Vagina (tissue), 2 donors: ENCODE results near the gene CD164L2. TPM values are rescaled to one million over a fixed set of nuclear protein-coding genes. Genes with fewer than 3 reads are reported as not detected.

Experiments
- DNase-seq, 2 donors: peaks; one replicate each; pipeline ENCODE4 v3.0.0-alpha.2; 2017; ENCODE audit errors: extremely low spot score in 2 of 2
- H3K27ac ChIP-seq: fragments of 200-600 bp; sonication (generic); one replicate; pipeline ENCODE4 v1.5.1; 2019
- H3K27me3 ChIP-seq: fragments of 200-600 bp; sonication (generic); one replicate; pipeline ENCODE4 v1.5.1; 2019
- H3K36me3 ChIP-seq, 2 donors: fragments of 200-600 bp; sonication (generic); one replicate each; pipeline ENCODE4 v1.5.1; 2017 to 2019
- H3K4me1 ChIP-seq: fragments of 200-600 bp; sonication (generic); one replicate; pipeline ENCODE4 v1.5.1; 2019
- H3K4me3 ChIP-seq, 2 donors: fragments of 200-600 bp; sonication (generic); 1 replicate in 1 of 2; 2 replicates in 1 of 2; pipeline ENCODE4 v1.5.1; 2016 to 2019
- H3K9me3 ChIP-seq: fragments of 200-600 bp; sonication (generic); one replicate; pipeline ENCODE4 v1.5.1; 2019
- CTCF ChIP-seq, 3 experiments: fragments of 450-650 bp in 2 of 3; fragments of 200-600 bp in 1 of 3; sonication (generic) in 1 of 3; IDR thresholded peaks; one replicate each; pipeline ENCODE4 v1.5.1; 2017 to 2019; ENCODE audit warnings: antibody characterized with exemption in 3 of 3, mild to moderate bottlenecking in 2 of 3, moderate library complexity in 2 of 3
- POLR2A ChIP-seq, 2 donors: fragments of 450-650 bp; IDR thresholded peaks; one replicate each; pipeline ENCODE4 v1.6.1; 2017; ENCODE audit warnings: antibody characterized with exemption in 2 of 2, mild to moderate bottlenecking in 2 of 2, moderate library complexity in 2 of 2
- POLR2AphosphoS5 ChIP-seq, 2 donors: sonication (generic); formaldehyde crosslinking; IDR thresholded peaks; one replicate each; pipeline ENCODE4 v1.9.0; 2017; ENCODE audit warnings: antibody characterized with exemption in 2 of 2, mild to moderate bottlenecking in 2 of 2, low read depth in 1 of 2; ENCODE audit not compliant: insufficient read depth in 1 of 2
- intact Hi-C: fragments of 100-400 bp; cut with DNase I; formaldehyde crosslinking; loops from one replicate; pipeline ENCODE4 v1.15.1; 2023
- total RNA-seq: library from RNA; depleted of rRNA; stranded (reverse); fragments of >200 nt; gene quantifications from one replicate; pipeline ENCODE4 v1.2.3, GENCODE V29; 2016

CD164L2 gene
- total RNA-seq, 1 donor from 2014 or later, result 7.6 TPM

DNA sequence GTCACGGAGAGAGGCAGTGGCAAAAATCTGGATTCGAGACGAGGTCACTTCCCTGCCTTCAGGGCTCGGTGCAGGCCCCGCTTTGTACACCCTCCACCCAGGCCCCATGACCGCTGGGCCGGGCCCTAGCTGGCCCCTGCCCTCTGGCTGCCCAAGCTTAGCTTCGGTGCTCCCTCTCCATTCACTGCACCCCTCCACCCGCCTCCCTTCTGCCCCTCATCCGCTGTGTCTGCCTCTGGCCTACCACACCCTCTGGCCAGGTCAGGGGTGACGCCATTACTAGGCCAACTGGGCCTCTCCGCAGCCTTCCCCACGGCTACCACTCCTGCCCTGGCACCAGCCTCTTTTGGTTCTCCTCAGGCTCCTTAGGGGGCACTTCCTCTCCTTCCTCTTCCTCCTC, 528 bp upstream of the CD164L2 start:
- DNase-seq, result no peak
- Histone ChIP-seq H3K27ac (no peak overlapping the region), H3K4me1 (peaks cover 48% of the 10 kb centered on the region), H3K36me3 (no peaks in the 10 kb centered on the region), H3K4me3 (no peak overlapping the region), H3K9me3 (no peaks in the 10 kb centered on the region), H3K27me3 (no peaks in the 10 kb centered on the region)
- intact Hi-C loops, result no loop called here
- TF ChIP-seq CTCF (IDR thresholded peaks at IDR 0.05) (no peak), POLR2AphosphoS5 (IDR thresholded peaks at IDR 0.05; ENCODE audit: insufficient read depth in 1 of 2, low read depth in 1 of 2) (no peak), POLR2A (IDR thresholded peaks at IDR 0.05) (no peak)

DNA sequence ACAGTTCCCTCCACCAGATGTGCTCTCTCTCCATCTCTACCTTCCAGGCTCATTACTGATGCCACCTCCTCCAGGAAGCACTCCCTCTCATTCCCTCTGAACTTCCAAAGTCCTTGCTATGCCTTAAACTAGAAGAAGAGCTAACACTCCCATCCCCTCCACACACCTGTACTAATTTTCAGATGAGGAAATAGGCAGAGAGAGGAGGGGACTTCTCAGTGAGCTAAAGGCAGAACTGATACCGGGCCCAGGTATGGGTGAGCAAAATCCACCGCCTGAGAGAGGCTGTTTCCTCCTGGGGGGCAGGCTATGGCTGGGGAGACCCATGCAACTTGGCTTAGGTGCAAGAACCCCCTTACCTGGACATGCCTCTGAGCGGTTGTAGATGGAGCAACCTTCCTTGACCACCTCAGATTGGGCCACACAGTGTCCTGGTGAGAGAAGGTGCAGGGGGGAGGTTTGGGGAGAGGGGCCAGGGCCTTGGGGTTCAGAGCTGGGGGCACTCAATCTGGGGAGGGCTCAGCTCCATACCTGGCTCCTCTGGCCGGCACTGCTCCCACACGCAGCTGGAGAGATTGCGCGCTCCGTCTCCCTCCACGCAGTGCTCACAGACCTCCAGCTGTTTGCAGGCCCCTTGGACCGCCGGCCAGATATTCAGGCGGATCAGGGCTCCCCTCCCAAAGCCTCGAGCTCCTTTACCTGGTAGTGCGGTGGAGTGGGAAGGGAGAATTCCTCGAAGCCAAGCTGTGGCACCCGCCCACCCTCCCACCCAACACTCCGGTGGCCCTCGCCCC, 967 bp downstream of the CD164L2 start:
- peaks cover 63% of the 10 kb centered on the region for H3K4me1 ChIP-seq
- H3K27ac ChIP-seq, result peak overlapping the region; percentile 77
- H3K9me3 ChIP-seq, result no peaks in the 10 kb centered on the region
- no peaks in the 10 kb centered on the region for H3K36me3 ChIP-seq
- TF ChIP-seq POLR2AphosphoS5 (IDR thresholded peaks at IDR 0.05; ENCODE audit: insufficient read depth in 1 of 2, low read depth in 1 of 2) (no peak), CTCF (IDR thresholded peaks at IDR 0.05) (no peak), POLR2A (IDR thresholded peaks at IDR 0.05) (no peak)
- DNase-seq, result no peak
- no peaks in the 10 kb centered on the region for H3K27me3 ChIP-seq
- intact Hi-C loops, result no loop called here
- peak overlapping the region in 1 of 2 donors; percentile 46 for H3K4me3 ChIP-seq

- intact Hi-C loops, result no loop called here
Measured at GRCh38 chr1:27380766-27381733, 2.1 kb downstream of the CD164L2 start.

DNA sequence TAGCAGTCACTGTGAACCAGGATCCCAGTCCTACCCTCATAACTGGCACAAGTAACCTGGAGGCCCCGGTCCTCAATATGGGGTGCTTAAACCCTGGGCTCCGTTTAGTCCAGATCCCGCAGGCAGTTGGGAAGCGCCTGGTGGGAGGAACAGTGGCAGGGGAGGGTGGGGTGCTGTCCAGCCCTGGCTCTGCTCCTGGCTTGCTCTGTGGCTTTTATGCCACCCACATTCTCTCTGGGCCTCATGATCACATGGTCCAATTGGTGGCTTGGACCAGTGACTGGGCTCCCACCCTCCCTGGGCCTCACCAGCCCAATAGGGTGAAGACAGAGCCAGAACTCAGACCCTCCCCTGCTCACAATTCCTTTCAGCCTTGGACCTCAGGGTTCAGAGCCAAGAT, 2.9 kb downstream of the CD164L2 start:
- no peaks in the 10 kb centered on the region for H3K9me3 ChIP-seq
- H3K27me3 ChIP-seq, result no peaks in the 10 kb centered on the region
- no peak for DNase-seq

More at GRCh38 chr1:27380766-27381733, 2.1 kb downstream of the CD164L2 start:
- Histone ChIP-seq H3K36me3 (no peaks in the 10 kb centered on the region), H3K4me3 (no peak overlapping the region), H3K9me3 (no peaks in the 10 kb centered on the region), H3K27ac (peak overlapping the region; percentile 77), H3K27me3 (no peaks in the 10 kb centered on the region), H3K4me1 (peaks cover 66% of the 10 kb centered on the region)
- no peak for DNase-seq
- TF ChIP-seq POLR2A (IDR thresholded peaks at IDR 0.05) (no peak), CTCF (IDR thresholded peaks at IDR 0.05) (no peak), POLR2AphosphoS5 (IDR thresholded peaks at IDR 0.05; ENCODE audit: insufficient read depth in 1 of 2, low read depth in 1 of 2) (no peak)

More for the DNA sequence above, 2.9 kb downstream of the CD164L2 start:
- H3K4me3 ChIP-seq, result no peak overlapping the region
- peaks cover 66% of the 10 kb centered on the region for H3K4me1 ChIP-seq
- H3K36me3 ChIP-seq, result no peaks in the 10 kb centered on the region
- intact Hi-C loops, result no loop called here
- H3K27ac ChIP-seq, result peak overlapping the region; percentile 77
- TF ChIP-seq CTCF (IDR thresholded peaks at IDR 0.05) (no peak), POLR2AphosphoS5 (IDR thresholded peaks at IDR 0.05; ENCODE audit: insufficient read depth in 1 of 2, low read depth in 1 of 2) (no peak), POLR2A (IDR thresholded peaks at IDR 0.05) (no peak)
